Astrocyte (in vitro differentiated cells and primary cell): Measurements from ENCODE around the gene TREX2.

ENCODE experiments used
- EZH2 ChIP-seq: IDR thresholded peaks from 2 replicates; pipeline ENCODE4 v1.6.1; 2012; ENCODE audit warnings: mild to moderate bottlenecking, low read length, inconsistent platforms; ENCODE audit not compliant: insufficient read depth
- TF ChIP-seq, protein P1 (sequence below): IDR thresholded peaks from 2 replicates; pipeline ENCODE4 v1.5.1; 2011; ENCODE audit warnings: low read depth, mild to moderate bottlenecking, inconsistent platforms, low read length, moderate library complexity; ENCODE audit not compliant: insufficient read depth

DNA sequence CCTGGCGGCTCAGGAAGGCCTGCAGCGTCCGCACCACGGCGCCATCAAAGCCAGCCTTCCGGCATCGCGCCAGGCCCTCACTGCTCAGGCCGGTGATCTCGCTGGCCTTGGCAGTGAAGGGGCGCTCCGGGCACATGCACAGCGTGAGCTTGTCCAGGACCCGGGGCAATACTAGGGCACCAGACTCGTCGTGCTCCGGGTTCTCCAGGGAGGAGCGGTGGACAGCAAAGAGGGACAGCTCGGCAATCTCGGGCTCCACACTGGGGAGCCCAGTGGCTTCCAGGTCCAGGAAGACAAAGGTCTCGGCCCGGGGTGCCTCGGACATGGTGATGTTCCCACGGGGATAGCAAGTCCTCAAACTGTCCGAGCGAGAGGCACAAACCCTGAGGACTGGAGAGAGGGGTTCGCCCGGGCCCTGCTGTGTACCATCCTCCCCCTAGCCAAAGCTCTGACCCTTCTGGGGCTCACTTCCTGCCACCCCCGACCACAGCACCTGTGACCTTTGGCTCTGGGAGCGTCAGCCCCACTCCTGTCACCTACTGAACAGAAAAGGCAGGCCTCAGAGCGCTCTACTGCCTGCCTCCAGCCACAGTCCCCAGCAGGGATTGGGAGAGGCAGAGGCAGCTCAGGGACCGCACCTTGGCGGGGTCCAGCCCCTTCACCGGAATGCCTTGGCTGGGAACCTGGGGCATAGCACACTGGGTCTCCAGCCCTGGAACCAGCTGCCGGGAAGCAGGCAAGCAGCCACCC, 575 bp downstream of the TREX2 start:
- TF ChIP-seq, protein P1, sequence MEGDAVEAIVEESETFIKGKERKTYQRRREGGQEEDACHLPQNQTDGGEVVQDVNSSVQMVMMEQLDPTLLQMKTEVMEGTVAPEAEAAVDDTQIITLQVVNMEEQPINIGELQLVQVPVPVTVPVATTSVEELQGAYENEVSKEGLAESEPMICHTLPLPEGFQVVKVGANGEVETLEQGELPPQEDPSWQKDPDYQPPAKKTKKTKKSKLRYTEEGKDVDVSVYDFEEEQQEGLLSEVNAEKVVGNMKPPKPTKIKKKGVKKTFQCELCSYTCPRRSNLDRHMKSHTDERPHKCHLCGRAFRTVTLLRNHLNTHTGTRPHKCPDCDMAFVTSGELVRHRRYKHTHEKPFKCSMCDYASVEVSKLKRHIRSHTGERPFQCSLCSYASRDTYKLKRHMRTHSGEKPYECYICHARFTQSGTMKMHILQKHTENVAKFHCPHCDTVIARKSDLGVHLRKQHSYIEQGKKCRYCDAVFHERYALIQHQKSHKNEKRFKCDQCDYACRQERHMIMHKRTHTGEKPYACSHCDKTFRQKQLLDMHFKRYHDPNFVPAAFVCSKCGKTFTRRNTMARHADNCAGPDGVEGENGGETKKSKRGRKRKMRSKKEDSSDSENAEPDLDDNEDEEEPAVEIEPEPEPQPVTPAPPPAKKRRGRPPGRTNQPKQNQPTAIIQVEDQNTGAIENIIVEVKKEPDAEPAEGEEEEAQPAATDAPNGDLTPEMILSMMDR, result no peak
- no peak for TF ChIP-seq EZH2
